Peyer's patch (tissue), 4 donors: Measurements from ENCODE around the gene ST6GALNAC4.

Experiments
- CTCF ChIP-seq, 6 experiments: fragments of 450-650 bp in 4 of 6; fragments of 200-600 bp in 2 of 6; sonication (generic) in 1 of 6; IDR thresholded peaks; one replicate each; pipeline ENCODE4 v1.5.1; 2017 to 2019; ENCODE audit warnings: antibody characterized with exemption in 6 of 6, mild to moderate bottlenecking in 3 of 6, moderate library complexity in 1 of 6
- POLR2A ChIP-seq, 2 donors: fragments of 450-650 bp; IDR thresholded peaks; one replicate each; pipeline ENCODE4 v1.5.1; 2017; ENCODE audit warnings: antibody characterized with exemption in 2 of 2, mild to moderate bottlenecking in 2 of 2, moderate library complexity in 2 of 2

DNA sequence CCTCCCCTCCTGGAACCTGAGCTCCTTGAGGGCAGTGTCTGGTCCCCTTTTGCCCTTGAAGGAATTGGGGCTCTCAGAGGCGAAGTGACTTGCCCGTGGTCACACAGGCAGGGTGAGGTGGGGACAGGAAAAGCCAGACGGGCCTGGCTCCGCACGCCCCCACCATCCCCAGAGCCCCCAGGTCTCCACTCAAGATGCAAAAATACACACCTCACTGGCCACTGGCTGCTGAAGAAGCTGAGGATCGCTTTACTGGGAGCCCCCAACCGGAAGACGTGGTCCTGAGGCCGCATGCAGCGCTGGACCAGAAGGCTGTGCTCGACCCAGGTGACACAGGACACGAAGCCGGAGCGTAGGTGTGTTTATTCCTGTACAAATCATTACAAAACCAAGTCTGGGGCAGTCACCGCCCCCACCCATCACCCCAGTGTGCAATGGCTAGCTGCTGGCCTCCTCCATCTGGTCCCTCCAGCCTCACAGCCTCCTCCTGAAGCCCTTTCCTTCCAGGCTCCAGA lies 31.8 kb downstream of the ST6GALNAC4 start:
- TF ChIP-seq CTCF (IDR thresholded peaks at IDR 0.05): no peak
- TF ChIP-seq POLR2A (IDR thresholded peaks at IDR 0.05): no peak
